SK-N-MC (cell line): ENCODE data around the gene TUT4.

Experiments
- EZH2 ChIP-seq: fragments of 200-600 bp; sonication (generic); IDR thresholded peaks from one replicate; pipeline ENCODE4 v1.6.1; 2017; ENCODE audit warnings: antibody characterized with exemption
- FOXP2 ChIP-seq: optimal IDR thresholded peaks from 2 replicates; pipeline ENCODE3; 2011; ENCODE audit warnings: mild to moderate bottlenecking, moderate library complexity; ENCODE audit not compliant: insufficient read depth; ENCODE audit errors: extremely low read length, control extremely low read depth
- POLR2AphosphoS5 ChIP-seq: IDR thresholded peaks from 2 replicates; pipeline ENCODE4 v1.6.1; 2012; ENCODE audit warnings: mild to moderate bottlenecking, low read depth, low read length, borderline replicate concordance

DNA sequence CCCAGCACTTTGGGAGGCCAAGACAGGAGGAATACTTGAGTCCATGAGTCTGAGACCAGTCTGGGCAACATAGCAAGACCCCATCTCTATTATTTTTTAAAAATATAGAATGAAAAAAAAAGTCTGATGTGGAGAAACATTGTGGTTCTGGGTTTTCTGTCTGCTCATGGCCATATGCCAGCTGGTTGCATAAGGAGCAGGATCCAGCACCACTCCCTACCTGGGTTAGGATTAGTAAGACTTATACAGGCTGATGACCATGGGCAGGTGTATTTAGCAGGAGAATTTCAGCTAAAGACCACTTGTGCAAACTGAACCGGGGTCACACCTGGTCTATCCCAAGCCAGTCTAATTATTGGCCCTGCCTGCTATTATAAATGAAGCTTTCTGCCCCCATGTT, 32.6 kb upstream of the TUT4 start:
- TF ChIP-seq EZH2 (no peak), POLR2AphosphoS5 (no peak), FOXP2 (no peak)
